CD8-positive, alpha-beta memory T cell (primary cell): ENCODE results near the gene USP14. TPM values are rescaled to one million over a fixed set of nuclear protein-coding genes. Genes with fewer than 3 reads are reported as not detected.

Source experiments
- CTCF ChIA-PET: fragments of 350-600 bp; sonication (Branson Sonifier 250); formaldehyde crosslinking; loops from one replicate; lab custom pipeline; 2021; ENCODE audit warnings: antibody characterized with exemption; lab: Charles Lee
- POLR2A ChIA-PET: fragments of 350-600 bp; sonication (Branson Sonifier 250); formaldehyde crosslinking; loops from one replicate; lab custom pipeline; 2021; ENCODE audit warnings: antibody characterized with exemption; lab: Charles Lee
- DNase-seq, 5 donors: peaks; one replicate each; pipeline versions ENCODE4 v3.0.0 to v3.0.0-alpha.2; 2020 to 2022; ENCODE audit warnings: mixed read lengths in 1 of 5
- H3K27ac ChIP-seq: one replicate; pipeline ENCODE4 v1.7.0; 2013; ENCODE audit warnings: low read depth, mild to moderate bottlenecking, low read length, moderate library complexity
- H3K27me3 ChIP-seq: 2 replicates; pipeline ENCODE4 v1.7.0; 2013; ENCODE audit warnings: low read length, mild to moderate bottlenecking; ENCODE audit not compliant: insufficient read depth, poor library complexity, severe bottlenecking
- H3K36me3 ChIP-seq: 2 replicates; pipeline ENCODE4 v1.7.0; 2013; ENCODE audit warnings: mild to moderate bottlenecking, low read length, moderate library complexity; ENCODE audit not compliant: insufficient read depth
- H3K4me1 ChIP-seq: 2 replicates; pipeline ENCODE4 v1.7.0; 2013; ENCODE audit warnings: mild to moderate bottlenecking, low read length, moderate library complexity; ENCODE audit not compliant: insufficient read depth
- H3K4me3 ChIP-seq: 2 replicates; pipeline ENCODE4 v1.7.0; 2013; ENCODE audit warnings: mild to moderate bottlenecking, low read length
- H3K9me3 ChIP-seq: 2 replicates; pipeline ENCODE4 v1.7.0; 2013; ENCODE audit warnings: mild to moderate bottlenecking, low read length
- H3K27ac Mint-ChIP-seq, 8 donors: one replicate each; pipeline ENCODE4 v1.8.0; 2020 to 2021; ENCODE audit warnings: mixed read lengths in 8 of 8, mild to moderate bottlenecking in 6 of 8, inconsistent platforms in 3 of 8, moderate library complexity in 3 of 8
- H3K27me3 Mint-ChIP-seq, 2 donors: one replicate each; pipeline ENCODE4 v1.8.0; 2020 to 2021; ENCODE audit warnings: mixed read lengths in 2 of 2, mild to moderate bottlenecking in 1 of 2, moderate library complexity in 1 of 2
- H3K36me3 Mint-ChIP-seq, 3 donors: one replicate each; pipeline ENCODE4 v1.8.0; 2020 to 2021; ENCODE audit warnings: mixed read lengths in 3 of 3, inconsistent platforms in 1 of 3, mild to moderate bottlenecking in 1 of 3
- H3K4me1 Mint-ChIP-seq, 3 donors: one replicate each; pipeline ENCODE4 v1.8.0; 2020 to 2021; ENCODE audit warnings: mixed read lengths in 3 of 3, inconsistent platforms in 1 of 3, mild to moderate bottlenecking in 1 of 3
- H3K4me3 Mint-ChIP-seq, 7 donors: one replicate each; pipeline ENCODE4 v1.8.0; 2020 to 2021; ENCODE audit warnings: mixed read lengths in 7 of 7, mild to moderate bottlenecking in 6 of 7, moderate library complexity in 4 of 7, inconsistent platforms in 2 of 7
- H3K9me3 Mint-ChIP-seq, 5 donors: one replicate each; pipeline ENCODE4 v1.8.0; 2020 to 2022; ENCODE audit warnings: mixed read lengths in 5 of 5, mild to moderate bottlenecking in 3 of 5, moderate library complexity in 2 of 5, inconsistent platforms in 1 of 5
- polyA plus RNA-seq: library from polyadenylated mRNA; unstranded; fragments of 300-500 nt; fragmentation: Illumina TruSeq; gene quantifications from one replicate; pipeline ENCODE4 v1.2.3, GENCODE V29; 2021
- total RNA-seq, 2 experiments: library from RNA; stranded (reverse); gene quantifications; one replicate each; pipeline ENCODE4 v1.2.3, GENCODE V29; 2021

USP14 gene
- total and polyA plus RNA-seq, 3 experiments from 2014 or later: 50.2 to 113 (median 111) TPM

- CTCF ChIA-PET: no interaction called here
- H3K9me3 Mint-ChIP-seq: no peaks in the 10 kb centered on the region
- no peak for DNase-seq
- H3K27me3 Mint-ChIP-seq: peaks cover 12 to 31% of the 10 kb centered on the region in 2 donors
- no peaks in the 10 kb centered on the region for H3K36me3 ChIP-seq
- H3K4me1 ChIP-seq: no peaks in the 10 kb centered on the region
- H3K9me3 ChIP-seq: no peaks in the 10 kb centered on the region
- H3K27ac ChIP-seq: no peak overlapping the region
- POLR2A ChIA-PET: no interaction called here
- no peaks in the 10 kb centered on the region for H3K27me3 ChIP-seq
- peak overlapping the region in 1 of 8 donors; percentile 47 for H3K27ac Mint-ChIP-seq
- H3K4me3 Mint-ChIP-seq: no peak overlapping the region
- no peaks in the 10 kb centered on the region for H3K36me3 Mint-ChIP-seq
- no peak overlapping the region for H3K4me3 ChIP-seq
- H3K4me1 Mint-ChIP-seq: no peaks in the 10 kb centered on the region
Measured at GRCh38 chr18:148841-149240, 9.5 kb upstream of the USP14 start.

GRCh38 chr18:154151-154550, 4.2 kb upstream of the USP14 start:
- Mint-ChIP-seq H3K9me3 (no peaks in the 10 kb centered on the region), H3K27me3 (peaks cover 5 to 18% of the 10 kb centered on the region in 2 donors), H3K4me3 (no peak overlapping the region), H3K36me3 (peaks cover 0 to 4% (median 0%) of the 10 kb centered on the region in 3 donors), H3K4me1 (peaks cover 5 to 8% (median 5%) of the 10 kb centered on the region in 3 donors), H3K27ac (peak overlapping the region in 1 of 8 donors; percentile 28)
- no peak overlapping the region for H3K4me3 ChIP-seq
- H3K9me3 ChIP-seq: no peaks in the 10 kb centered on the region
- ChIA-PET CTCF (no interaction called here), POLR2A (no interaction called here)
- H3K27ac ChIP-seq: no peak overlapping the region
- no peak for DNase-seq
- peaks cover 5% of the 10 kb centered on the region for H3K4me1 ChIP-seq
- no peaks in the 10 kb centered on the region for H3K36me3 ChIP-seq
- H3K27me3 ChIP-seq: no peaks in the 10 kb centered on the region

- Histone ChIP-seq H3K9me3 (no peaks in the 10 kb centered on the region), H3K36me3 (no peaks in the 10 kb centered on the region), H3K4me3 (no peak overlapping the region), H3K4me1 (peaks cover 18% of the 10 kb centered on the region), H3K27me3 (no peaks in the 10 kb centered on the region), H3K27ac (no peak overlapping the region)
- Mint-ChIP-seq H3K4me3 (peak overlapping the region in 1 of 7 donors; percentile 40), H3K27ac (peak overlapping the region in 1 of 8 donors; percentile 28), H3K27me3 (peaks cover 3 to 14% of the 10 kb centered on the region in 2 donors), H3K9me3 (no peaks in the 10 kb centered on the region), H3K36me3 (peaks cover 0 to 4% (median 0%) of the 10 kb centered on the region in 3 donors), H3K4me1 (peaks cover 15 to 23% (median 21%) of the 10 kb centered on the region in 3 donors)
- DNase-seq: no peak
- CTCF ChIA-PET: no interaction called here
- POLR2A ChIA-PET: no interaction called here
Measured at GRCh38 chr18:155688-156087, 2.7 kb upstream of the USP14 start.

GRCh38 chr18:156514-157230, 1.7 kb upstream of the USP14 start:
- Mint-ChIP-seq H3K4me3 (peak overlapping the region in 6 of 7 donors; percentile 29 to 55 (median 42)), H3K9me3 (no peaks in the 10 kb centered on the region), H3K27ac (peak overlapping the region in 3 of 8 donors; percentile 51 to 73 (median 61)), H3K36me3 (peaks cover 0 to 6% (median 0%) of the 10 kb centered on the region in 3 donors), H3K27me3 (peaks cover 3 to 7% of the 10 kb centered on the region in 2 donors), H3K4me1 (peaks cover 20 to 32% (median 30%) of the 10 kb centered on the region in 3 donors)
- no peak for DNase-seq
- no peak overlapping the region for H3K27ac ChIP-seq
- no peak overlapping the region for H3K4me3 ChIP-seq
- ChIA-PET POLR2A (no interaction called here), CTCF (no interaction called here)
- H3K4me1 ChIP-seq: peaks cover 21% of the 10 kb centered on the region
- no peaks in the 10 kb centered on the region for H3K9me3 ChIP-seq
- H3K27me3 ChIP-seq: no peaks in the 10 kb centered on the region
- no peaks in the 10 kb centered on the region for H3K36me3 ChIP-seq

- peak overlapping the region; percentile 92 to 98 (median 95) for H3K27ac Mint-ChIP-seq
- H3K36me3 ChIP-seq: no peaks in the 10 kb centered on the region
- H3K9me3 Mint-ChIP-seq: no peaks in the 10 kb centered on the region
- no peaks in the 10 kb centered on the region for H3K27me3 ChIP-seq
- peaks cover 28 to 52% (median 41%) of the 10 kb centered on the region in 3 donors for H3K4me1 Mint-ChIP-seq
- peak overlapping the region; percentile 76 for H3K4me3 ChIP-seq
- H3K9me3 ChIP-seq: no peaks in the 10 kb centered on the region
- ChIA-PET POLR2A (interaction anchor here (0.7 to 1.5 kb wide), 2 partner anchors 109 kb away, joined by 3 to 14 read pairs; partner anchors contain the start of gene THOC1), CTCF (interaction anchor here (1.3 kb wide), 1 partner anchor 12 kb away, joined by 3 read pairs; no protein-coding TSS in a partner anchor)
- H3K27ac ChIP-seq: peak overlapping the region; percentile 85
- peak overlapping the region; percentile 88 to 96 (median 93) for H3K4me3 Mint-ChIP-seq
- H3K27me3 Mint-ChIP-seq: peaks cover 0 to 3% of the 10 kb centered on the region in 2 donors
- peaks cover 21% of the 10 kb centered on the region for H3K4me1 ChIP-seq
- DNase-seq: no peak
- H3K36me3 Mint-ChIP-seq: peaks cover 0 to 20% (median 4%) of the 10 kb centered on the region in 3 donors
Measured at GRCh38 chr18:159037-159652, 788 bp downstream of the USP14 start.

- Mint-ChIP-seq H3K27ac (peak overlapping the region in 7 of 8 donors; percentile 92 to 98 (median 96)), H3K4me3 (peak overlapping the region; percentile 88 to 96 (median 93)), H3K9me3 (no peaks in the 10 kb centered on the region), H3K27me3 (peaks cover 0 to 3% of the 10 kb centered on the region in 2 donors), H3K4me1 (peaks cover 29 to 52% (median 41%) of the 10 kb centered on the region in 3 donors), H3K36me3 (peaks cover 0 to 25% (median 4%) of the 10 kb centered on the region in 3 donors)
- Histone ChIP-seq H3K36me3 (no peaks in the 10 kb centered on the region), H3K27ac (peak overlapping the region; percentile 85), H3K27me3 (no peaks in the 10 kb centered on the region), H3K4me1 (peaks cover 21% of the 10 kb centered on the region), H3K4me3 (no peak overlapping the region), H3K9me3 (no peaks in the 10 kb centered on the region)
- CTCF ChIA-PET: no interaction called here
- POLR2A ChIA-PET: interaction anchor here (0.7 kb wide), 1 partner anchor 108 kb away, joined by 3 read pairs; the partner anchor contains the start of gene THOC1
- DNase-seq: no peak
Measured at GRCh38 chr18:159933-160332, 1.6 kb downstream of the USP14 start.

GRCh38 chr18:160831-161570, 2.6 kb downstream of the USP14 start:
- Mint-ChIP-seq H3K4me3 (peak overlapping the region in 6 of 7 donors; percentile 33 to 95 (median 78)), H3K9me3 (no peaks in the 10 kb centered on the region), H3K36me3 (peaks cover 0 to 34% (median 8%) of the 10 kb centered on the region in 3 donors), H3K27ac (peak overlapping the region in 7 of 8 donors; percentile 50 to 90 (median 63)), H3K4me1 (peaks cover 29 to 52% (median 41%) of the 10 kb centered on the region in 3 donors), H3K27me3 (peaks cover 0 to 3% of the 10 kb centered on the region in 2 donors)
- ChIA-PET CTCF (no interaction called here), POLR2A (no interaction called here)
- no peak for DNase-seq
- Histone ChIP-seq H3K27ac (no peak overlapping the region), H3K4me1 (peaks cover 21% of the 10 kb centered on the region), H3K4me3 (no peak overlapping the region), H3K27me3 (no peaks in the 10 kb centered on the region), H3K36me3 (peaks cover 8% of the 10 kb centered on the region), H3K9me3 (no peaks in the 10 kb centered on the region)
